Peyer's patch (tissue), 4 donors: ENCODE results near the gene CDK11B. TPM values are rescaled to one million over a fixed set of nuclear protein-coding genes. Genes with fewer than 3 reads are reported as not detected.

Source experiments
- DNase-seq, 3 donors: peaks; one replicate each; pipeline ENCODE4 v3.0.0-alpha.2; 2017 to 2019
- H3K27ac ChIP-seq, 4 donors: fragments of 200-600 bp; sonication (generic); one replicate each; pipeline ENCODE4 v1.5.1; 2016 to 2019
- H3K27me3 ChIP-seq, 2 donors: fragments of 200-600 bp; sonication (generic); one replicate each; pipeline ENCODE4 v1.5.1; 2019
- H3K36me3 ChIP-seq, 3 donors: fragments of 200-600 bp; sonication (generic); one replicate each; pipeline ENCODE4 v1.5.1; 2016 to 2019
- H3K4me1 ChIP-seq, 4 donors: fragments of 200-600 bp; sonication (generic); one replicate each; pipeline ENCODE4 v1.5.1; 2016 to 2019
- H3K4me3 ChIP-seq, 4 donors: fragments of 200-600 bp; sonication (generic); 1 replicate in 3 of 4; 2 replicates in 1 of 4; pipeline ENCODE4 v1.5.1; 2016 to 2019; ENCODE audit warnings: mild to moderate bottlenecking in 1 of 4
- H3K9me3 ChIP-seq, 4 donors: fragments of 200-600 bp; sonication (generic); one replicate each; pipeline ENCODE4 v1.5.1; 2016 to 2019; ENCODE audit warnings: mild to moderate bottlenecking in 1 of 4
- CTCF ChIP-seq, 6 experiments: fragments of 450-650 bp in 4 of 6; fragments of 200-600 bp in 2 of 6; sonication (generic) in 1 of 6; IDR thresholded peaks; one replicate each; pipeline ENCODE4 v1.5.1; 2017 to 2019; ENCODE audit warnings: antibody characterized with exemption in 6 of 6, mild to moderate bottlenecking in 3 of 6, moderate library complexity in 1 of 6
- POLR2A ChIP-seq, 2 donors: fragments of 450-650 bp; IDR thresholded peaks; one replicate each; pipeline ENCODE4 v1.5.1; 2017; ENCODE audit warnings: antibody characterized with exemption in 2 of 2, mild to moderate bottlenecking in 2 of 2, moderate library complexity in 2 of 2
- total RNA-seq, 4 donors: library from RNA; depleted of rRNA; stranded (reverse); fragments of >200 nt; gene quantifications; one replicate each; pipeline ENCODE4 v1.1.0, GENCODE V29; 2016

Gene CDK11B
- total RNA-seq, 4 donors from 2014 or later, result 25.7 to 124 (median 40.9) TPM

GRCh38 chr1:1600861-1601563, 57.8 kb downstream of the CDK11B start:
- Histone ChIP-seq H3K9me3 (no peaks in the 10 kb centered on the region), H3K36me3 (no peaks in the 10 kb centered on the region), H3K27ac (no peak overlapping the region), H3K4me3 (peak overlapping the region in 1 of 4 donors; percentile 59), H3K27me3 (peaks cover 0 to 14% of the 10 kb centered on the region in 2 donors), H3K4me1 (peaks cover 0 to 22% (median 6%) of the 10 kb centered on the region in 4 donors)
- DNase-seq, result peak in 1 of 3 donors; percentile 45
- TF ChIP-seq POLR2A (IDR thresholded peaks at IDR 0.05), result no peak
- TF ChIP-seq CTCF (IDR thresholded peaks at IDR 0.05), result no peak

- Histone ChIP-seq H3K36me3 (no peaks in the 10 kb centered on the region), H3K4me1 (peaks cover 0 to 22% (median 6%) of the 10 kb centered on the region in 4 donors), H3K27ac (no peak within 1 kb of the TSS), H3K4me3 (peak within 1 kb of the TSS; percentile 23 to 59 (median 53)), H3K27me3 (peaks cover 0 to 14% of the 10 kb centered on the region in 2 donors), H3K9me3 (no peaks in the 10 kb centered on the region)
- peak in 1 of 3 donors; percentile 52 for DNase-seq
- TF ChIP-seq CTCF (IDR thresholded peaks at IDR 0.05) (no peak), POLR2A (IDR thresholded peaks at IDR 0.05) (no peak)
Measured at GRCh38 chr1:1599935-1600860, 58.6 kb downstream of the CDK11B start, which contains the start of gene FNDC10. Gene FNDC10 (minus strand): TSS chr1:1600135. CDS start chr1:1600015, 120 bp downstream.

GRCh38 chr1:1599030-1599934, 59.5 kb downstream of the CDK11B start:
- Histone ChIP-seq H3K36me3 (no peaks in the 10 kb centered on the region), H3K9me3 (no peaks in the 10 kb centered on the region), H3K27me3 (peaks cover 0 to 14% of the 10 kb centered on the region in 2 donors), H3K27ac (no peak overlapping the region), H3K4me1 (peaks cover 0 to 22% (median 6%) of the 10 kb centered on the region in 4 donors), H3K4me3 (peak overlapping the region in 3 of 4 donors; percentile 42 to 51 (median 47))
- TF ChIP-seq CTCF (IDR thresholded peaks at IDR 0.05) (peak in 3 of 6 experiments; percentile 9 to 22 (median 14)), POLR2A (IDR thresholded peaks at IDR 0.05) (no peak)
- DNase-seq, result peak in 2 of 3 donors; percentile 45 to 51

GRCh38 chr1:1598720-1599029, 60.1 kb downstream of the CDK11B start:
- no peak for DNase-seq
- Histone ChIP-seq H3K4me1 (peaks cover 0 to 22% (median 6%) of the 10 kb centered on the region in 4 donors), H3K4me3 (no peak overlapping the region), H3K9me3 (no peaks in the 10 kb centered on the region), H3K36me3 (no peaks in the 10 kb centered on the region), H3K27me3 (peaks cover 0 to 14% of the 10 kb centered on the region in 2 donors), H3K27ac (no peak overlapping the region)
- TF ChIP-seq POLR2A (IDR thresholded peaks at IDR 0.05), result no peak
- TF ChIP-seq CTCF (IDR thresholded peaks at IDR 0.05), result no peak
